Effector memory CD8-positive, alpha-beta T cell (primary cell): ENCODE measurements around the gene CD82.

ENCODE experiments used
- ATAC-seq: fragments of 150-1000 bp; cut with Tn5 transposase; replicated peaks from 2 replicates; pipeline ENCODE4 v1.10.0; 2021; ENCODE audit warnings: mild to moderate bottlenecking, moderate library complexity
- DNase-seq, 3 experiments: peaks; one replicate each; pipeline ENCODE4 v3.0.0; 2021
- H3K27ac Mint-ChIP-seq, 2 donors: one replicate each; pipeline ENCODE4 v1.8.0; 2022; ENCODE audit warnings: mild to moderate bottlenecking in 2 of 2, mixed read lengths in 2 of 2, moderate library complexity in 2 of 2
- H3K27me3 Mint-ChIP-seq, 2 donors: one replicate each; pipeline ENCODE4 v1.8.0; 2022; ENCODE audit warnings: mixed read lengths in 2 of 2
- H3K36me3 Mint-ChIP-seq: one replicate; pipeline ENCODE4 v1.8.0; 2022; ENCODE audit warnings: mild to moderate bottlenecking, moderate library complexity, mixed read lengths; ENCODE audit not compliant: insufficient read depth
- H3K4me1 Mint-ChIP-seq, 2 donors: one replicate each; pipeline ENCODE4 v1.8.0; 2022; ENCODE audit warnings: low read depth in 2 of 2, mixed read lengths in 2 of 2
- H3K4me3 Mint-ChIP-seq, 2 donors: one replicate each; pipeline ENCODE4 v1.8.0; 2022; ENCODE audit warnings: mild to moderate bottlenecking in 2 of 2, mixed read lengths in 2 of 2, moderate library complexity in 2 of 2
- H3K9me3 Mint-ChIP-seq, 2 donors: one replicate each; pipeline ENCODE4 v1.8.0; 2022; ENCODE audit warnings: mixed read lengths in 2 of 2

The CD82 gene

DNA sequence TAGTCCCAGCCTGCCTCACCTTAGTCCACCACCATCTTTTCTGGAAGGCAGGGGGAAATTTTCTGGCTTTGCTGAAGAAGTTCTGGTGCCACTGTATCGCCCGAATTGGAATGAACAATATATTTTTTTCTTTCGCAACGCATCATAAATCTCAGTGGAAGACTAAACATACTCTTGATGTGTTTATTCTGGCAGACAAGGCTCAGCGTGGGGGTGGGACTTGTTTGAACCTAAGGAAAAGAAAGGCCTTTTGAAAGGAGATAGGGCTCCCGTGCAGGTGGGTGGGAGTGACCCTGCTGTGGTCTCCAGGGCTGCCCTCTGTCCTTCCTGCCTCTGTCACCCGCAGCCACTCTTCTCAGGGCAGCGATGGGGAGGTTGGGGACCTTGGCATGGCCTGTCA is 42.5 kb downstream of the CD82 start:
- H3K36me3 Mint-ChIP-seq = peaks cover 44% of the 10 kb centered on the region
- DNase-seq (no peak), ATAC-seq (no peak)
- no peaks in the 10 kb centered on the region for H3K27me3 Mint-ChIP-seq
- H3K4me3 Mint-ChIP-seq = no peak overlapping the region
- peaks cover 40 to 46% of the 10 kb centered on the region in 2 donors for H3K4me1 Mint-ChIP-seq
- H3K9me3 Mint-ChIP-seq = no peaks in the 10 kb centered on the region
- H3K27ac Mint-ChIP-seq = peak overlapping the region; percentile 94 to 96

DNA sequence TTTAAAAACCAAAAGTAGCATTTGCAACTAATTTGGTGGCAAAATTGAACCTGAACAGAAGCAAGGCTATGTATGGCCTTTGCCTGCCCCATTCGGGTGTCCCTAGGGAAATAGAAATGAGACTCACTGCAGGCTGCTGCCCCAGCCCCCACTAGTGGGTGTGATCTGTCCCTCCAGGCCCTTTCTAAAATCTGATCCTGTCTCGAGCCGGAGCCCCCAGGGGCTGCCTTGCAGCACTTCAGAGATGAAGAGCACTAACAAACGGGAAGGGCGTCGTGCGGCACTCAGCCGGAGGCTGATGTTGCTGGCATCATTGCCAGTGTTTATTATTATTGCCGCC is 43.2 kb downstream of the CD82 start:
- no peak for ATAC-seq
- Mint-ChIP-seq H3K9me3 (no peaks in the 10 kb centered on the region), H3K36me3 (peaks cover 44% of the 10 kb centered on the region), H3K27me3 (no peaks in the 10 kb centered on the region), H3K27ac (peak overlapping the region; percentile 94 to 96), H3K4me1 (peaks cover 43 to 50% of the 10 kb centered on the region in 2 donors), H3K4me3 (peak overlapping the region; percentile 65 to 76)
- DNase-seq = no peak

DNA sequence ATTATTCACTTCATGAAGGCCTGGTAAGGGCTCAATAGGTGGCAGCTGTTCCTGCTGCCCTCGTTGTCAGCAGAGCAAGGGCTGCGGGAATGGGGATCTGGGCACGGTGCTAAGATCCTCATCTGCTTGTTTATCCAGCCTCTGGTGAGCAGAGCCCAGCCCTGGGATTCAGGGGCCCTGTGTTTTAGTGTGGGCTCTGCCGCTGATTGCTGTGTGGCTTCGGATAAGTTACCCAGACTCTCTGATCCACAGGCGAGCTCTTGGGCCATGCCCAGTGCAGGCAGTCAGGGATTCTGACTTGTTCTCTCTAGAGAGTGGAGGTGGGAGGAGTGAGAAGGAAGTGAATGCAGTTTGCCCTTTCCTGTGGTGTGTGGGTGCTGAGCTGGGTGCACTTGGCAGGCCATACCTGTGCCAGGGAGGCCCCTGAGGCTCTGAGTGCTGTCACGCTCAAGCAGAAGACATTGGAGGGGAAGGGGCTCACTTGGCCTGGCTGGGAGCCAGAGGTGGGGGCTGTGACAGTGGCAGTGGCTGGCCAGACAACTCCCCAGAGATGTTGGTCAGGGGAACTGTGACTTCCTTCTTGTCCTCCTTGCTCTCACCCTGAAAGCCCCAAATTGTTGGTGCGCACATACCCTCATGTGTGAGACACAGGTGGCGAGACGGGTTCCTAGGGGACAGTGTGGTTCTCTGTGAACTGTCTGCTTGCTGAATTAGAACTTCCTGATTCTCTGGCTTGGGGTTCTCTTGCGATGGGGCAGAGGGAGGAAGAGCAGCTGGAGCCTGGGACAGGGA is 43.7 kb downstream of the CD82 start:
- Mint-ChIP-seq H3K27me3 (no peaks in the 10 kb centered on the region), H3K27ac (peak overlapping the region; percentile 94 to 96), H3K36me3 (peaks cover 44% of the 10 kb centered on the region), H3K9me3 (no peaks in the 10 kb centered on the region), H3K4me3 (peak overlapping the region; percentile 65 to 76), H3K4me1 (peaks cover 48 to 54% of the 10 kb centered on the region in 2 donors)
- DNase-seq (peak; percentile 37 to 53 (median 50)), ATAC-seq (peak; percentile 62)

DNA sequence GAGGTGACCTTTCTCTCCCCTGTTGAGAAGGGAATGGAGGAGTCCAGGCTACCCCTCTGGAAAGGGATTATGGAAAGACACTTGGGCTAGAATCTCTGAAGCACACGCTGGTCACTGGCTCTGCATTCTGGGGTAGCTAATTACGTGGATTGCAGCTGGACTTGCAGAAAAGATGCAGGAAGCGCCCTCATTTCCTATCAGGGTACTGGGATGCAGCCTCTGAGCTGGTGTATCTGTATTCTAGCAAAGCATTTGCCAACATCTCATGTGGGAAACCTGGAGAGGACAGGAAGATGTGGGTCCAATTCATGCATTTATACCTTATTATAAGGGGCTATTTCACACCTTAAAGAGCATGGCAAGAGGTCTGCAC is 44.3 kb downstream of the CD82 start:
- peak overlapping the region; percentile 94 to 96 for H3K27ac Mint-ChIP-seq
- no peak for ATAC-seq
- H3K4me1 Mint-ChIP-seq = peaks cover 52 to 60% of the 10 kb centered on the region in 2 donors
- no peak for DNase-seq
- no peaks in the 10 kb centered on the region for H3K9me3 Mint-ChIP-seq
- H3K27me3 Mint-ChIP-seq = no peaks in the 10 kb centered on the region
- peak overlapping the region; percentile 65 to 76 for H3K4me3 Mint-ChIP-seq
- H3K36me3 Mint-ChIP-seq = peaks cover 41% of the 10 kb centered on the region

DNA sequence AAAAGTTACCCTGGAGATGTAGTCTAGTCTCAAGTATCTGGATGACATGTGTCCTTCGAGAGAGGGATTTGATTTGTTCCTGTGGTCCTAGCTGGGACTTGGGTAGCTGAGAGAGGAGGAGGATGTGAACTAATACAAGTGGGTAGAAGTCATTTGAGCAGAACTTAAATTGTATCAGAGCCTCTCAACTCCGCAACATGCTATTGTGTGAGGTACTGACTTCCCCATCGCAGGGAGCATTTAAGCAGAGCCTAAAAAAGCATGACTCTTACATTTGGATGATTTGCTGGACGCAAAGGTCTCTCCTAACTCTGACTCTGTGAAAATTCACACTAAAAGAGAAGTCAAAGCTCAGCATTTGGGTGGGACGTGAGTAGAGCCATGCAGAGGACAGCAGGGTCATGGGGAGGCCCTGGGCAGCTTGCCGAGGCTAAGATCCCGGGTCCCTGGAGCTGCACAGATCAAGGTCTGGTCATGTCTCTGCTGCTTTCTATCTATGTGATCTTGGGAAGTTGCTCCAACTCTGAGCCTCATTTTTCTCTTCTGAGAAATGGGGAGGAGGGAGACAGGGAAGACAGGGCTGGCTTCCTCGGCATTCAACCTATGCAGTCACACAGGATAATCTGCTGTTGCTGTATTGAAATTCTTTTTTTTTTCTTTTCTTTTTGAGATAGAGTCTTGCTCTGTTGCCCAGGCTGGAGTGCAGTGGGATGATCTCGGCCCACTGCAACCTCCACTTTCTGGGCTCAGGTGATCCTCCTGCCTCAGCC is 44.9 kb downstream of the CD82 start:
- H3K27ac Mint-ChIP-seq = peak overlapping the region; percentile 94 to 96

DNA sequence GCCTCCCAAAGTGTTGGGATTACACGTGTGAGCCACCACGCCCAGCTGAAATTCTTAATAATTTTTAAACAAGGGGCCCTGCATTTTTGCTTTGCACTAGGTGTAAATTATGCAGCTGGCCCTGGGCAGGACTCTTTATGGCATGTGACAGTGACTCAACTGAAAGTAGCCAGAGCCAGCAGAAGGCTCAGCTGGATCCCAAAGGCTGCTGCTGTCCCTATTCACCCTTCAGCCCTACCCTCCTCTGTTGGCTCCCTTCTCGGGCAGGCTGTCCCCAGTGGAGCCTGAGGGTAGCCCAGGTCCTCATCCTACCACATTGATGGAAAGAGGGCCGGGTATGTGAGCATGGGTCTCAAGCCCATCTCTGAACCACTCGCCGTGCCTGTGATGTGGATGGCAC is 45.6 kb downstream of the CD82 start:
- Mint-ChIP-seq H3K9me3 (no peaks in the 10 kb centered on the region), H3K27me3 (no peaks in the 10 kb centered on the region), H3K27ac (peak overlapping the region; percentile 92 to 94), H3K4me1 (peaks cover 61 to 62% of the 10 kb centered on the region in 2 donors), H3K4me3 (peak overlapping the region; percentile 54 to 70), H3K36me3 (peaks cover 37% of the 10 kb centered on the region)
- no peak for ATAC-seq
- no peak for DNase-seq

More for the DNA sequence above, 44.9 kb downstream of the CD82 start:
- no peaks in the 10 kb centered on the region for H3K27me3 Mint-ChIP-seq
- H3K9me3 Mint-ChIP-seq = no peaks in the 10 kb centered on the region
- H3K4me1 Mint-ChIP-seq = peaks cover 55 to 62% of the 10 kb centered on the region in 2 donors
- H3K36me3 Mint-ChIP-seq = peaks cover 37% of the 10 kb centered on the region
- DNase-seq = no peak
- H3K4me3 Mint-ChIP-seq = peak overlapping the region; percentile 65 to 76
- ATAC-seq = no peak

DNA sequence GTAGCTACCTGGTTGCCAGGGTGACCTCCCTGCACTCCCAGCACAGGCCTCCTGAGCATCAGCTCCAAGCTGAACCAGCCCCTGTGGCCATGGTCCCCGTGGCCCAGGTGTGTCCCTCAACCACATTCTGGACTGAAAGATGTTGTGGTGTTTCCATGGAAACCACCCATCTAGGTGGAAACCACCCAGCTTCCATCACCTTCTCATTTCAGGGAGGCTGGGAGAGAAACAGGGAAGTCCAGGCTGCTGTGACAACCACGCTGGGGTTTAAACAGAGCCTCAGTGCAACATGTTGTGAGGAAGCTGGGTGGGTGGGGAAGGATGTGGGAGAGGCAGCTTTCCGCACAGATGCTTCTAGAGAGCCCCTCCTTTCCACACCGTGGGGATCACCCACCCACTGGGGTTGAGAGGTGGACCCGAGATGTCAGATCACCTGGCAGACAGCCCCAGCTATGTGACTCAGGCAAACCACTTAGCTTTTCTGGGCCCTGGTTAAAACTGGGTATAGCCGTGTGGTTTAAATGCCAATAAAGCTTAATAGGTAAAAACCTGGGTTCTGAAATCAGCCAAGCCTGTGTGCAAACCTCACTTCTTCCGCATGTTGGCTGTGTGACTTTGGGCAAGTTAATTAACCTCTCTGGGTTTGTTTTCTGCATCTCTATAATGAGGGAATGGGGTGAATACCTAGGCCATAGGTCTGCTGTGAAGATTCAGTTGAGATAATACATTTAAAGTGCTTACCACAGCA is 46.4 kb downstream of the CD82 start:
- ATAC-seq (peak; percentile 79), DNase-seq (peak; percentile 62 to 76 (median 74))
- Mint-ChIP-seq H3K36me3 (peaks cover 34% of the 10 kb centered on the region), H3K4me1 (peaks cover 63 to 65% of the 10 kb centered on the region in 2 donors), H3K27me3 (no peaks in the 10 kb centered on the region), H3K4me3 (peak overlapping the region; percentile 54 to 70), H3K27ac (peak overlapping the region; percentile 92 to 94), H3K9me3 (no peaks in the 10 kb centered on the region)

DNA sequence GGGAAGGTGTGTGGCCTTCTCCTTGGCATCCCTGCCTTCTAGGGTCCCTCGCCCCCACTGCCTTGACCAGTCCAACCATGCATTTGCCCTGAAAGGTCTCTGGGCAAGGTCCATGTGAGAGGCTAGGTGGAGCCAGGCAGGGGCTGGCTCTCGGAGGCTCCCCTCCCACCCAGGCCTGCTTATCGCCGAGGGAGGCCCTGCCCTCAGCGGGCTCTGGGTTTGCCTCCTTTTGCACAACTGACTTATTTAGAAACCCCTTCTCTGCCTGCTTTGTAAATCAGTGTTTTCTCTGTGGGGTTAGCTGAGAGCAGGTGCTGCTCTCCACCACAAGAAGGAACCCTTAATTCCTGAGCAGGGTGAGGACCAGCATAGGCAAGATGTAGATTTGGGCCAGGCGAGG is 47.7 kb downstream of the CD82 start:
- DNase-seq (no peak), ATAC-seq (no peak)
- Mint-ChIP-seq H3K27me3 (no peaks in the 10 kb centered on the region), H3K36me3 (peaks cover 34% of the 10 kb centered on the region), H3K9me3 (no peaks in the 10 kb centered on the region), H3K27ac (peak overlapping the region; percentile 92 to 94), H3K4me1 (peaks cover 61 to 62% of the 10 kb centered on the region in 2 donors), H3K4me3 (peak overlapping the region in 1 of 2 donors; percentile 63)

DNA sequence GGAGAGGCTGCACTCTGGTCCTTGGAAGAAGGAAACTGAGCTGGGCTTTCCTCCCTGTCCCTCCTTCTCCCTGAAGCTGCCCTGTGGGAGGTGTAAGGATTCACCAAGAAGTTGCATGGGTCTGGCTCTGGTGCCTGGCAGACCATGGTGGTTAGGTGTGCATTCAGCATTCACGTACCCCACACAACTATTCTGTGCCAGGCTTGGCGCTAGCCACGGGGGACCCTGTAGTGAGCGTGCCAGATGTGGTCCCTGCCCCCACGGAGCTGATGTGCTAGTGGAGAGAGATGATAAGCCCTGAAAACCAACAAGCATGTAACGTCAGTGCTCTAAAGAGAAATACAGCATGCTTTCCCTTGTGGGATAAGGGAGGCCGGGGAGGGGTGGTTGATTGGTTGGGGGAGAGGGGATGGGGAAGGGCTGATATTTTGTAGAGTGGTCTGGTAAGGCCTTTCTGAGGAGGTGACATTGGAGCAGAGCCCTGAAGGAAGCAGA is 48.9 kb downstream of the CD82 start:
- DNase-seq = no peak
- ATAC-seq = no peak
- H3K27me3 Mint-ChIP-seq = no peaks in the 10 kb centered on the region
- no peak overlapping the region for H3K4me3 Mint-ChIP-seq
- peaks cover 26% of the 10 kb centered on the region for H3K36me3 Mint-ChIP-seq
- no peaks in the 10 kb centered on the region for H3K9me3 Mint-ChIP-seq
- H3K27ac Mint-ChIP-seq = peak overlapping the region; percentile 66 to 94
- H3K4me1 Mint-ChIP-seq = peaks cover 49 to 50% of the 10 kb centered on the region in 2 donors

DNA sequence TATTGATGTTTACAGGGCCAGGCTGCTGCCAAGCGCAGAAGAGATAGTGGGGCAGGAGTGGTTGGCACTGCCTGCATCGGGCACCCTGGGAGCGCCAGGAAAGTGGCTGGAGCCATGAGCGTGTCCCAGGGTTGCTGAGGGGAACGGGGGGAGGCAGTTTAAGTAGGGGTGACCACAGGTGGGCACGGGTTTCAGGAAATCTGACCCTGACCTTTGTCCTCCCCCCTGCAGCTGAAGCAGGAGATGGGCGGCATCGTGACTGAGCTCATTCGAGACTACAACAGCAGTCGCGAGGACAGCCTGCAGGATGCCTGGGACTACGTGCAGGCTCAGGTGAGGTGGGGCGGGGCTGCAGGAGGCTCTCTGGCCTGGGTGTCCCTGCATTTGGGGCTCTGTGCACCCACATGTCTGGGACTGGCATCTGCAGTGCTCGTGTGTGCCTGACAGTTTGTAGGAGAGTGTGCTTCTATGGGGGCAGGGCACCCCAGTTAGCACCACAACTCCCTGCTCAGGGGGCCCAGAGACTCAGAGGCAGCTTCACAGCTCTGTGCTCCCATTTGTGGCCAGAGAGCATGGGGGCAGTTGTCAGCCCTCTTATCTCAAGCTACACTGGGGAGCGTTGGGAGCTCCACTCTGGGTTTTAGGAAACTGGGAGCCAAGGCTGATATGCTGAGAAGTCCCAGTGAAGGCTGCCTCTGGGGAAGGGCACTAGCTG is 49.7 kb downstream of the CD82 start:
- DNase-seq = no peak
- peaks cover 19% of the 10 kb centered on the region for H3K36me3 Mint-ChIP-seq
- peak overlapping the region; percentile 66 to 94 for H3K27ac Mint-ChIP-seq
- no peak for ATAC-seq
- no peaks in the 10 kb centered on the region for H3K27me3 Mint-ChIP-seq
- no peaks in the 10 kb centered on the region for H3K9me3 Mint-ChIP-seq
- peak overlapping the region in 1 of 2 donors; percentile 8 for H3K4me3 Mint-ChIP-seq
- peaks cover 41 to 42% of the 10 kb centered on the region in 2 donors for H3K4me1 Mint-ChIP-seq

DNA sequence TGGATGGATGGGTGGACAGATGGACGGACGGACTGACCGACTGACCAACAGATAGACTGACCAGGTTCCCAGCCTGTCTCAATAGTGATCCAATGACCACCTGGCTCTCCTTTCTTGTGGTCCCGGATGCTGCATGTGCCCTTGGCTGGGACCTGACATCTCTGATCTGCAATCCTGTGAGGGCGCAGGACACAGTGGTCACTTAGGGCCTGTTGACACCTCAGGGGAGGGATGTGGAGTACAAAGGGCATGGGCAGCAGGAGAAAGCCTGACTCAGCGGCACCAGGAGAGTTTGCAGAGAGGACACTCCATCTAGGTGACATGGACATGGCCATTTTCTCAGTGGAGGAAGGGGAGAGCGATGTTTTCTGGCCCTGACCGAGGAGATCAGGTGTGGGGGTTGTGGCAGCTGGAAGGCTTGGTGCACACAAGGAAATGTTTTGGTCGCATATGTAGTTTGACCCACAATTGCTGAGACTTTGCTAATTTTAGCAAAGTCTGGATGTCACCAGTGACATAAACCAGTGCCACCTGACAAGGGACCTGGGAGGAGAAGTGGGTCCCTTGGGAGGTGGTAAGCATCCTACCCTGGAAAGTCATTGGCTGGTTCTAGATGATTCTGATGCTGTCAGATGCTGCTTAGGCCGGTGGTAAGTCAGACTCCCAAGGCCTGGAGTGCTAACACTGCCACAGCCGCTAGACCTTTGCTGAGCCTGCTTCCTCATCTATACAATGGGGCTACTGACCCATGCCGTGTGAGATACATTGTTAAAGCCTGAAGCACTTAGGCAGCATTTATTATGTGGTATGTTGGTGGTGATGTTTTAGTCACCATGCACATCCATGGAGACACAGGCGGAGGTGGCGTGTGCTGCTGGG is 50.7 kb downstream of the CD82 start:
- no peak for DNase-seq
- Mint-ChIP-seq H3K4me1 (peaks cover 37 to 41% of the 10 kb centered on the region in 2 donors), H3K36me3 (peaks cover 26% of the 10 kb centered on the region), H3K27ac (peak overlapping the region in 1 of 2 donors; percentile 62), H3K9me3 (no peaks in the 10 kb centered on the region), H3K27me3 (no peaks in the 10 kb centered on the region), H3K4me3 (no peak overlapping the region)
- no peak for ATAC-seq
